B cell (primary cell): ENCODE results near the gene EPAS1. TPM values are rescaled to one million over a fixed set of nuclear protein-coding genes. Genes with fewer than 3 reads are reported as not detected.

Experiments
- ATAC-seq: fragments of 200-7000 bp; cut with Tn5 transposase; one replicate; pipeline ENCODE4 v1.10.0; 2021; ENCODE audit warnings: low read depth, mild to moderate bottlenecking, moderate number of reproducible peaks, moderate library complexity
- CTCF ChIA-PET: fragments of 350-600 bp; sonication (Branson Sonifier 250); formaldehyde crosslinking; loops from one replicate; lab custom pipeline; 2021; ENCODE audit warnings: antibody characterized with exemption, inconsistent platforms; lab: Charles Lee
- POLR2A ChIA-PET: fragments of 350-600 bp; sonication (Branson Sonifier 250); formaldehyde crosslinking; loops from one replicate; lab custom pipeline; 2021; ENCODE audit warnings: antibody characterized with exemption; lab: Charles Lee
- DNase-seq: peaks from one replicate; pipeline ENCODE4 v3.0.0; 2013
- H2AFZ ChIP-seq: 2 replicates; pipeline ENCODE4 v1.6.1; 2012; ENCODE audit warnings: mild to moderate bottlenecking, low read depth, low read length; ENCODE audit not compliant: insufficient read depth, poor library complexity, severe bottlenecking
- H3K27ac ChIP-seq, 2 donors: 1 replicate in 1 of 2; 2 replicates in 1 of 2; pipeline ENCODE4 v1.5.1; 2012 to 2013; ENCODE audit warnings: low read length in 2 of 2, mild to moderate bottlenecking in 2 of 2, moderate library complexity in 1 of 2
- H3K27me3 ChIP-seq, 4 experiments: fragments of 200-600 bp in 1 of 4; sonication (generic) in 1 of 4; replicated peaks in 1 of 4; 1 replicate in 2 of 4; 2 replicates in 2 of 4; pipeline versions ENCODE4 v1.6.1 to v1.7.0; 2013 to 2016; ENCODE audit warnings: low read length in 3 of 4, mild to moderate bottlenecking in 2 of 4, mixed read lengths in 1 of 4, moderate library complexity in 1 of 4; ENCODE audit not compliant: insufficient read depth in 4 of 4, control insufficient read depth in 3 of 4; ENCODE audit errors: control extremely low read depth in 1 of 4
- H3K36me3 ChIP-seq, 2 experiments: replicated peaks in 1 of 2; 1 replicate in 1 of 2; 2 replicates in 1 of 2; pipeline versions ENCODE4 v1.6.1 to v1.7.1; 2013; ENCODE audit warnings: low read length in 1 of 2; ENCODE audit not compliant: insufficient read depth in 2 of 2, control insufficient read depth in 1 of 2; ENCODE audit errors: control extremely low read depth in 1 of 2, extremely low read depth in 1 of 2
- H3K4me1 ChIP-seq, 2 donors: fragments of 200-600 bp in 1 of 2; sonication (generic) in 1 of 2; 1 replicate in 1 of 2; 2 replicates in 1 of 2; pipeline versions ENCODE4 v1.5.1 to v1.6.1; 2013 to 2017; ENCODE audit warnings: low read length in 2 of 2; ENCODE audit not compliant: control insufficient read depth in 2 of 2, insufficient read depth in 2 of 2
- H3K4me2 ChIP-seq: replicated peaks from 2 replicates; pipeline ENCODE3; 2012; ENCODE audit warnings: mild to moderate bottlenecking, low read depth, low read length; ENCODE audit not compliant: poor library complexity, severe bottlenecking
- H3K4me3 ChIP-seq, 5 experiments: fragments of 200-600 bp in 1 of 5; sonication (generic) in 1 of 5; 1 replicate in 3 of 5; 2 replicates in 2 of 5; pipeline versions ENCODE4 v1.5.1 to v1.7.0; 2011 to 2016; ENCODE audit warnings: low read length in 4 of 5, mild to moderate bottlenecking in 4 of 5, low read depth in 2 of 5, control low read depth in 1 of 5, moderate library complexity in 1 of 5; ENCODE audit not compliant: insufficient read depth in 1 of 5; ENCODE audit errors: control extremely low read depth in 1 of 5, extremely low read depth in 1 of 5
- H3K79me2 ChIP-seq: fragments of 200-600 bp; sonication (generic); one replicate; pipeline ENCODE4 v1.6.0; 2016; ENCODE audit warnings: low read length; ENCODE audit not compliant: control insufficient read depth, insufficient read depth
- H3K9ac ChIP-seq: fragments of 200-600 bp; sonication (generic); 2 replicates; pipeline ENCODE4 v1.6.1; 2017; ENCODE audit warnings: mild to moderate bottlenecking, low read length, moderate library complexity
- H3K9me3 ChIP-seq, 3 donors: one replicate each; pipeline versions ENCODE4 v1.6.1 to v1.7.1; 2013; ENCODE audit warnings: low read length in 2 of 3; ENCODE audit not compliant: control insufficient read depth in 2 of 3, insufficient read depth in 1 of 3; ENCODE audit errors: control extremely low read depth in 1 of 3
- H4K20me1 ChIP-seq: 2 replicates; pipeline ENCODE4 v1.6.0; 2012; ENCODE audit warnings: mild to moderate bottlenecking, low read length; ENCODE audit not compliant: insufficient read depth, control insufficient read depth, poor library complexity, severe bottlenecking
- H3K27ac Mint-ChIP-seq: one replicate; pipeline ENCODE4 v1.8.0; 2021; ENCODE audit warnings: mixed read lengths
- H3K27me3 Mint-ChIP-seq: one replicate; pipeline ENCODE4 v1.8.0; 2021; ENCODE audit warnings: mixed read lengths
- H3K4me1 Mint-ChIP-seq: one replicate; pipeline ENCODE4 v1.8.0; 2021; ENCODE audit warnings: mixed read lengths
- H3K4me3 Mint-ChIP-seq: one replicate; pipeline ENCODE4 v1.8.0; 2021; ENCODE audit warnings: mixed read lengths
- H3K9me3 Mint-ChIP-seq: one replicate; pipeline ENCODE4 v1.8.0; 2022; ENCODE audit warnings: mixed read lengths; ENCODE audit not compliant: insufficient read depth
- CTCF ChIP-seq: fragments of 200-600 bp; IDR thresholded peaks from one replicate; pipeline ENCODE4 v1.8.0; 2022; ENCODE audit warnings: antibody characterized with exemption, mild to moderate bottlenecking
- EZH2 ChIP-seq: IDR thresholded peaks from 2 replicates; pipeline ENCODE4 v1.6.1; 2012; ENCODE audit warnings: borderline replicate concordance, low read depth, mild to moderate bottlenecking, moderate library complexity, low read length; ENCODE audit not compliant: insufficient read depth, poor library complexity, severe bottlenecking
- WGBS: methylation state at CpG from one replicate; pipeline ENCODE4 v1.1.5; 2013; ENCODE audit warnings: missing lambda C conversion rate; ENCODE audit not compliant: insufficient coverage; 5-methylcytosine and 5-hydroxymethylcytosine counted together
- intact Hi-C: fragments of 100-400 bp; cut with micrococcal nuclease; formaldehyde crosslinking; loops from one replicate; pipeline ENCODE4 v1.10.0; 2022
- polyA plus RNA-seq: library from polyadenylated mRNA; depleted of rRNA; stranded (reverse); fragments of >200 nt; gene quantifications from 2 replicates; pipeline ENCODE4 v1.2.3, GENCODE V29; 2012
- total RNA-seq, 2 donors: library from RNA; stranded (reverse); fragments of 120-200 nt in 1 of 2; gene quantifications; 1 replicate in 1 of 2; 2 replicates in 1 of 2; pipeline versions ENCODE4 v1.2.3 to v1.2.4, GENCODE V29; 2013 to 2022

EPAS1 gene
- total and polyA plus RNA-seq, 2 donors (not counting 1 experiment from before 2014, with no cell fraction given) = 0.06 to 0.37 TPM

GRCh38 chr2:46306330-46306751 lies 9.1 kb downstream of the EPAS1 start:
- H3K4me3 ChIP-seq = no peak overlapping the region
- peaks cover 0 to 15% (median 5%) of the 10 kb centered on the region in 4 experiments for H3K27me3 ChIP-seq
- no peak for TF ChIP-seq CTCF
- no peak for TF ChIP-seq EZH2
- H3K4me2 ChIP-seq = no peak overlapping the region
- no peaks in the 10 kb centered on the region for H3K4me1 ChIP-seq
- CTCF ChIA-PET = no interaction called here
- WGBS = 60% methylated on average over 1 of the region's 2 CpGs
- no peak overlapping the region for H3K27ac Mint-ChIP-seq
- H4K20me1 ChIP-seq = no peaks in the 10 kb centered on the region
- POLR2A ChIA-PET = no interaction called here
- ATAC-seq = no peak
- no peaks in the 10 kb centered on the region for H3K79me2 ChIP-seq
- H3K4me1 Mint-ChIP-seq = no peaks in the 10 kb centered on the region
- H3K4me3 Mint-ChIP-seq = no peak overlapping the region
- H3K27ac ChIP-seq = no peak overlapping the region
- no peaks in the 10 kb centered on the region for H3K9me3 Mint-ChIP-seq
- H3K27me3 Mint-ChIP-seq = peaks cover 38% of the 10 kb centered on the region
- H3K9ac ChIP-seq = no peak overlapping the region
- intact Hi-C loops = no loop called here
- no peaks in the 10 kb centered on the region for H3K36me3 ChIP-seq
- H3K9me3 ChIP-seq = peaks cover 0 to 4% (median 0%) of the 10 kb centered on the region in 3 donors
- H2AFZ ChIP-seq = no peak overlapping the region
- DNase-seq = no peak

- ChIA-PET POLR2A (no interaction called here), CTCF (no interaction called here)
- H3K9me3 Mint-ChIP-seq = no peaks in the 10 kb centered on the region
- ATAC-seq = no peak
- Histone ChIP-seq H3K9ac (no peak overlapping the region), H3K27me3 (peaks cover 0 to 15% (median 4%) of the 10 kb centered on the region in 4 experiments), H3K4me3 (no peak overlapping the region), H3K27ac (no peak overlapping the region), H3K4me2 (no peak overlapping the region), H3K79me2 (no peaks in the 10 kb centered on the region), H3K36me3 (no peaks in the 10 kb centered on the region), H3K9me3 (peaks cover 0 to 4% (median 0%) of the 10 kb centered on the region in 3 donors), H3K4me1 (no peaks in the 10 kb centered on the region), H4K20me1 (no peaks in the 10 kb centered on the region), H2AFZ (no peak overlapping the region)
- TF ChIP-seq CTCF (no peak), EZH2 (no peak)
- H3K27ac Mint-ChIP-seq = no peak overlapping the region
- intact Hi-C loops = no loop called here
- WGBS = 98% methylated on average over 5 of the region's 8 CpGs
- no peak for DNase-seq
- H3K27me3 Mint-ChIP-seq = peaks cover 38% of the 10 kb centered on the region
- H3K4me1 Mint-ChIP-seq = no peaks in the 10 kb centered on the region
- no peak overlapping the region for H3K4me3 Mint-ChIP-seq
Observed at GRCh38 chr2:46306988-46307655, 9.9 kb downstream of the EPAS1 start.
